Liver (tissue), 9 donors: ENCODE data around the gene ZBTB7B. TPM values are rescaled to one million over a fixed set of nuclear protein-coding genes. Genes with fewer than 3 reads are reported as not detected.

Source experiments
- DNase-seq: peaks from one replicate; pipeline ENCODE4 v3.0.0-alpha.2; 2017; ENCODE audit warnings: low spot score
- H3K27ac ChIP-seq, 2 donors: one replicate each; pipeline ENCODE4 v1.7.0; 2013; ENCODE audit warnings: inconsistent platforms in 2 of 2, low read length in 2 of 2, control low read depth in 1 of 2, low read depth in 1 of 2, mild to moderate bottlenecking in 1 of 2
- H3K27me3 ChIP-seq, 4 donors: one replicate each; pipeline versions ENCODE4 v1.6.1 to v1.7.0; 2013; ENCODE audit warnings: low read length in 3 of 4, inconsistent platforms in 1 of 4, mild to moderate bottlenecking in 1 of 4, moderate library complexity in 1 of 4; ENCODE audit not compliant: control insufficient read depth in 4 of 4, insufficient read depth in 4 of 4
- H3K36me3 ChIP-seq, 4 donors: one replicate each; pipeline versions ENCODE4 v1.6.1 to v1.7.0; 2013; ENCODE audit warnings: low read length in 3 of 4, mild to moderate bottlenecking in 3 of 4, low read depth in 1 of 4, moderate library complexity in 1 of 4; ENCODE audit not compliant: control insufficient read depth in 4 of 4, insufficient read depth in 3 of 4
- H3K4me1 ChIP-seq, 4 donors: one replicate each; pipeline versions ENCODE4 v1.6.1 to v1.7.0; 2013; ENCODE audit warnings: low read length in 3 of 4, mild to moderate bottlenecking in 3 of 4, moderate library complexity in 1 of 4; ENCODE audit not compliant: control insufficient read depth in 4 of 4, insufficient read depth in 4 of 4
- H3K4me3 ChIP-seq, 3 donors: one replicate each; pipeline versions ENCODE4 v1.6.1 to v1.7.0; 2013; ENCODE audit warnings: low read length in 3 of 3, control low read depth in 1 of 3, low read depth in 1 of 3, mild to moderate bottlenecking in 1 of 3
- H3K9ac ChIP-seq, 2 donors: one replicate each; pipeline ENCODE4 v1.7.0; 2013; ENCODE audit warnings: low read length in 2 of 2, mild to moderate bottlenecking in 2 of 2, moderate library complexity in 2 of 2, control low read depth in 1 of 2, low read depth in 1 of 2
- H3K9me3 ChIP-seq, 4 donors: one replicate each; pipeline versions ENCODE4 v1.6.1 to v1.7.0; 2013; ENCODE audit warnings: low read length in 3 of 4; ENCODE audit not compliant: control insufficient read depth in 4 of 4
- ATF3 ChIP-seq: IDR thresholded peaks from 2 replicates; pipeline ENCODE4 v1.6.1; 2016; ENCODE audit warnings: antibody characterized with exemption
- CTCF ChIP-seq: fragments of 150-350 bp; IDR thresholded peaks from 2 replicates; pipeline ENCODE4 v1.5.1; 2017; ENCODE audit warnings: improper control_type of control experiment, low read depth, low read length; ENCODE audit not compliant: missing input control
- EGR1 ChIP-seq, 2 donors: IDR thresholded peaks; 2 replicates each; pipeline ENCODE4 v1.6.1; 2016 to 2018; ENCODE audit warnings: antibody characterized with exemption in 2 of 2, low read depth in 2 of 2
- FOXA1 ChIP-seq: IDR thresholded peaks from 2 replicates; pipeline ENCODE4 v1.6.1; 2016; ENCODE audit warnings: antibody characterized with exemption
- FOXA2 ChIP-seq: IDR thresholded peaks from 2 replicates; pipeline ENCODE4 v1.6.1; 2016; ENCODE audit warnings: antibody characterized with exemption
- GABPA ChIP-seq, 2 donors: IDR thresholded peaks in 1 of 2; conservative IDR thresholded peaks in 1 of 2; 2 replicates each; pipeline ENCODE4 v1.6.1; 2016; ENCODE audit warnings: antibody characterized with exemption in 2 of 2, mild to moderate bottlenecking in 1 of 2, moderate library complexity in 1 of 2
- HNF4A ChIP-seq, 2 donors: conservative IDR thresholded peaks; 2 replicates each; pipeline ENCODE4 v1.6.1; 2016; ENCODE audit warnings: antibody characterized with exemption in 2 of 2, mild to moderate bottlenecking in 2 of 2
- HNF4G ChIP-seq: IDR thresholded peaks from 2 replicates; pipeline ENCODE4 v1.6.1; 2016; ENCODE audit warnings: antibody characterized with exemption
- JUND ChIP-seq, 2 donors: IDR thresholded peaks; 2 replicates each; pipeline ENCODE4 v1.6.1; 2016; ENCODE audit warnings: antibody characterized with exemption in 2 of 2
- MAX ChIP-seq: IDR thresholded peaks from 2 replicates; pipeline ENCODE4 v1.6.1; 2016; ENCODE audit warnings: antibody characterized with exemption
- NR2F2 ChIP-seq: IDR thresholded peaks from 2 replicates; pipeline ENCODE4 v1.6.1; 2016; ENCODE audit warnings: antibody characterized with exemption
- RAD21 ChIP-seq, 2 donors: IDR thresholded peaks; 2 replicates each; pipeline ENCODE4 v1.6.1; 2016; ENCODE audit warnings: antibody characterized with exemption in 2 of 2, mild to moderate bottlenecking in 2 of 2
- REST ChIP-seq: IDR thresholded peaks from 2 replicates; pipeline ENCODE4 v1.6.1; 2016; ENCODE audit warnings: antibody characterized with exemption, mild to moderate bottlenecking
- RXRA ChIP-seq, 2 donors: IDR thresholded peaks; 2 replicates each; pipeline ENCODE4 v1.6.1; 2017 to 2018; ENCODE audit warnings: antibody characterized with exemption in 2 of 2, mild to moderate bottlenecking in 1 of 2
- SP1 ChIP-seq: IDR thresholded peaks from 2 replicates; pipeline ENCODE4 v1.6.1; 2018; ENCODE audit warnings: antibody characterized with exemption, mild to moderate bottlenecking
- TAF1 ChIP-seq: conservative IDR thresholded peaks from 2 replicates; pipeline ENCODE4 v1.6.1; 2016; ENCODE audit warnings: antibody characterized with exemption, mild to moderate bottlenecking
- YY1 ChIP-seq: IDR thresholded peaks from 2 replicates; pipeline ENCODE4 v1.6.1; 2016; ENCODE audit warnings: antibody characterized with exemption, mild to moderate bottlenecking
- ZBTB33 ChIP-seq: IDR thresholded peaks from 2 replicates; pipeline ENCODE4 v1.6.1; 2016; ENCODE audit warnings: antibody characterized with exemption
- WGBS: extraction: QIAGEN DNeasy Blood & Tissue Kit; methylation state at CpG from one replicate; pipeline ENCODE4 v1.1.7; 2013; 5-methylcytosine and 5-hydroxymethylcytosine counted together
- polyA plus RNA-seq, 2 donors: library from polyadenylated mRNA; stranded (reverse) in 1 of 2; unstranded in 1 of 2; fragments of 200-250 nt in 1 of 2; fragments of >200 nt in 1 of 2; fragmentation: Nextera tagmentation in 1 of 2; extraction: Ambion mirVana in 1 of 2; gene quantifications; one replicate each; pipeline versions ENCODE4 v1.2.1 to v1.2.3, GENCODE V29; 2013 to 2015
- total RNA-seq, 2 donors: library from RNA; depleted of rRNA; stranded (reverse); fragments of >200 nt; gene quantifications; one replicate each; pipeline ENCODE4 v1.2.3, GENCODE V29; 2014
- donor health status: healthy.
- donor health status: healthy.
- donor health status: healthy.
- donor health status: healthy.
- donor health status: healthy.

The ZBTB7B gene
- total and polyA plus RNA-seq, 4 donors, result 7.0 to 50.2 (median 21.1) TPM

- H3K36me3 ChIP-seq, result peaks cover 0 to 11% (median 2%) of the 10 kb centered on the region in 4 donors
- TF ChIP-seq NR2F2, result no peak
- TF ChIP-seq ATF3, result no peak
- TF ChIP-seq GABPA (IDR thresholded peaks at IDR 0.05 in 1 of 2, conservative IDR thresholded peaks at IDR 0.05 in 1 of 2), result no peak
- TF ChIP-seq FOXA1, result no peak
- no peak for TF ChIP-seq RAD21 (IDR thresholded peaks at IDR 0.05)
- no peak for TF ChIP-seq RXRA (IDR thresholded peaks at IDR 0.05)
- no peak for TF ChIP-seq TAF1
- TF ChIP-seq SP1, result no peak
- TF ChIP-seq HNF4G, result no peak
- no peak for TF ChIP-seq YY1
- TF ChIP-seq FOXA2, result no peak
- TF ChIP-seq EGR1 (IDR thresholded peaks at IDR 0.05; ENCODE audit: low read depth in 2 of 2), result no peak
- no peak for TF ChIP-seq JUND (IDR thresholded peaks at IDR 0.05)
- TF ChIP-seq HNF4A (conservative IDR thresholded peaks at IDR 0.05), result no peak
- no peak for TF ChIP-seq ZBTB33
- no peak for TF ChIP-seq CTCF
- no peak for TF ChIP-seq REST
- TF ChIP-seq MAX, result no peak
- H3K9me3 ChIP-seq, result no peaks in the 10 kb centered on the region
- 90% methylated on average over 3 of the region's 3 CpGs for WGBS
- H3K27me3 ChIP-seq, result no peaks in the 10 kb centered on the region
- no peak overlapping the region for H3K4me3 ChIP-seq
- no peak overlapping the region for H3K27ac ChIP-seq
- no peak overlapping the region for H3K9ac ChIP-seq
- H3K4me1 ChIP-seq, result peaks cover 0 to 18% (median 14%) of the 10 kb centered on the region in 4 donors
- no peak for DNase-seq
Observed at GRCh38 chr1:154978360-154978759, 24.2 kb upstream of the ZBTB7B start.
